ENCODE data around the gene SSBP3. TPM values are rescaled to one million over a fixed set of nuclear protein-coding genes. Genes with fewer than 3 reads are reported as not detected.

SSBP3 gene
- total and polyA plus RNA-seq, 9 of the 15 experiments (the other 6 are each of a cell fraction or from before 2014, with no cell fraction given): 8.7 to 108 (median 33.8) TPM

DNA sequence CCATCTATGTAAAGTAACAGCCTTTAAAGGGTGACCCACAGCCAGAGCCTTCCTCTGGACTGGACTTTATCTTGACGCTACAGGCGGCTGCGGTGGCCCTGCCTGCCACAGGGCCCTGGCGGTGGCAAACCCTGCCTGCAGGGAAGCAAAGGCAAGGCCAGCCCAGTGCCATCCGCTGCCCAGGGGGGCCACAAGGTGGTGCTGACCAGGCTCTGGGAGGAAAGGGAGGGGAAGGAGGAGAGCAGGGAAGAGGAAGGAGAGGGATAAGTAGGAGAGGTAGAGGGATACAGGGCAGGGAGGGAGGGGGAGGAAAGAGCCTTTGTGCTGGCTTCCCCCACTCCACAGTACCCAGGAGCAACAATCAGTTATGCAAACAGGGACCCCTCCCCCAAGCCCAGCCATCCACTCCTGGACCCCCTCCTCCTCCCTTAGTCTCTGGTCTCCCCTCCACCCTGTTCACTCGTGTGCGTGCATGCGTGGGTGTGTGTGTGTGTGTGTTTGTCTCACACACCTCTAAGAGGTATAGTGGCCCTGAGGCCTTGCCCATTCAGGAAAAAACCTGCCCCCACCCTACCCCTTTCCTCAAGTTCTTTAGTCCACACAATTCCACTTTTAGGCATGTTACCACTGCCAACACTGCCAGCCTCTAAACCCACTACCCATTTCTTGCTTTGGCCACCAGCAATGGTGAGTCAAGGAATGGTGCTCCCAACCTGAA, 30.3 kb downstream of the SSBP3 start (continued):
- TF ChIP-seq RAD21 (CRISPR knock-in tag; conservative IDR thresholded peaks at IDR 0.05 in 1 of 2, IDR thresholded peaks at IDR 0.05 in 1 of 2): peak in 1 of 2 experiments; percentile 41; a peak in 3 of 4 replicates
- TF ChIP-seq PRMT5 (CRISPR knock-in tag; IDR thresholded peaks at IDR 0.05): no peak
- TF ChIP-seq SMARCE1 (IDR thresholded peaks at IDR 0.05): peak; percentile 77
- TF ChIP-seq BRF1 (IDR thresholded peaks at IDR 0.05; ENCODE audit: borderline replicate concordance, extremely low read depth, insufficient read length): no peak
- TF ChIP-seq, protein P1, sequence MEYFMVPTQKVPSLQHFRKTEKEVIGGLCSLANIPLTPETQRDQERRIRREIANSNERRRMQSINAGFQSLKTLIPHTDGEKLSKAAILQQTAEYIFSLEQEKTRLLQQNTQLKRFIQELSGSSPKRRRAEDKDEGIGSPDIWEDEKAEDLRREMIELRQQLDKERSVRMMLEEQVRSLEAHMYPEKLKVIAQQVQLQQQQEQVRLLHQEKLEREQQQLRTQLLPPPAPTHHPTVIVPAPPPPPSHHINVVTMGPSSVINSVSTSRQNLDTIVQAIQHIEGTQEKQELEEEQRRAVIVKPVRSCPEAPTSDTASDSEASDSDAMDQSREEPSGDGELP (CRISPR knock-in tag; IDR thresholded peaks at IDR 0.05; ENCODE audit: borderline replicate concordance): peak; percentile 49; the same call in 1 of the 2 replicates
- no peak for TF ChIP-seq ZKSCAN3 (CRISPR knock-in tag; IDR thresholded peaks at IDR 0.05)
- TF ChIP-seq, protein P2, sequence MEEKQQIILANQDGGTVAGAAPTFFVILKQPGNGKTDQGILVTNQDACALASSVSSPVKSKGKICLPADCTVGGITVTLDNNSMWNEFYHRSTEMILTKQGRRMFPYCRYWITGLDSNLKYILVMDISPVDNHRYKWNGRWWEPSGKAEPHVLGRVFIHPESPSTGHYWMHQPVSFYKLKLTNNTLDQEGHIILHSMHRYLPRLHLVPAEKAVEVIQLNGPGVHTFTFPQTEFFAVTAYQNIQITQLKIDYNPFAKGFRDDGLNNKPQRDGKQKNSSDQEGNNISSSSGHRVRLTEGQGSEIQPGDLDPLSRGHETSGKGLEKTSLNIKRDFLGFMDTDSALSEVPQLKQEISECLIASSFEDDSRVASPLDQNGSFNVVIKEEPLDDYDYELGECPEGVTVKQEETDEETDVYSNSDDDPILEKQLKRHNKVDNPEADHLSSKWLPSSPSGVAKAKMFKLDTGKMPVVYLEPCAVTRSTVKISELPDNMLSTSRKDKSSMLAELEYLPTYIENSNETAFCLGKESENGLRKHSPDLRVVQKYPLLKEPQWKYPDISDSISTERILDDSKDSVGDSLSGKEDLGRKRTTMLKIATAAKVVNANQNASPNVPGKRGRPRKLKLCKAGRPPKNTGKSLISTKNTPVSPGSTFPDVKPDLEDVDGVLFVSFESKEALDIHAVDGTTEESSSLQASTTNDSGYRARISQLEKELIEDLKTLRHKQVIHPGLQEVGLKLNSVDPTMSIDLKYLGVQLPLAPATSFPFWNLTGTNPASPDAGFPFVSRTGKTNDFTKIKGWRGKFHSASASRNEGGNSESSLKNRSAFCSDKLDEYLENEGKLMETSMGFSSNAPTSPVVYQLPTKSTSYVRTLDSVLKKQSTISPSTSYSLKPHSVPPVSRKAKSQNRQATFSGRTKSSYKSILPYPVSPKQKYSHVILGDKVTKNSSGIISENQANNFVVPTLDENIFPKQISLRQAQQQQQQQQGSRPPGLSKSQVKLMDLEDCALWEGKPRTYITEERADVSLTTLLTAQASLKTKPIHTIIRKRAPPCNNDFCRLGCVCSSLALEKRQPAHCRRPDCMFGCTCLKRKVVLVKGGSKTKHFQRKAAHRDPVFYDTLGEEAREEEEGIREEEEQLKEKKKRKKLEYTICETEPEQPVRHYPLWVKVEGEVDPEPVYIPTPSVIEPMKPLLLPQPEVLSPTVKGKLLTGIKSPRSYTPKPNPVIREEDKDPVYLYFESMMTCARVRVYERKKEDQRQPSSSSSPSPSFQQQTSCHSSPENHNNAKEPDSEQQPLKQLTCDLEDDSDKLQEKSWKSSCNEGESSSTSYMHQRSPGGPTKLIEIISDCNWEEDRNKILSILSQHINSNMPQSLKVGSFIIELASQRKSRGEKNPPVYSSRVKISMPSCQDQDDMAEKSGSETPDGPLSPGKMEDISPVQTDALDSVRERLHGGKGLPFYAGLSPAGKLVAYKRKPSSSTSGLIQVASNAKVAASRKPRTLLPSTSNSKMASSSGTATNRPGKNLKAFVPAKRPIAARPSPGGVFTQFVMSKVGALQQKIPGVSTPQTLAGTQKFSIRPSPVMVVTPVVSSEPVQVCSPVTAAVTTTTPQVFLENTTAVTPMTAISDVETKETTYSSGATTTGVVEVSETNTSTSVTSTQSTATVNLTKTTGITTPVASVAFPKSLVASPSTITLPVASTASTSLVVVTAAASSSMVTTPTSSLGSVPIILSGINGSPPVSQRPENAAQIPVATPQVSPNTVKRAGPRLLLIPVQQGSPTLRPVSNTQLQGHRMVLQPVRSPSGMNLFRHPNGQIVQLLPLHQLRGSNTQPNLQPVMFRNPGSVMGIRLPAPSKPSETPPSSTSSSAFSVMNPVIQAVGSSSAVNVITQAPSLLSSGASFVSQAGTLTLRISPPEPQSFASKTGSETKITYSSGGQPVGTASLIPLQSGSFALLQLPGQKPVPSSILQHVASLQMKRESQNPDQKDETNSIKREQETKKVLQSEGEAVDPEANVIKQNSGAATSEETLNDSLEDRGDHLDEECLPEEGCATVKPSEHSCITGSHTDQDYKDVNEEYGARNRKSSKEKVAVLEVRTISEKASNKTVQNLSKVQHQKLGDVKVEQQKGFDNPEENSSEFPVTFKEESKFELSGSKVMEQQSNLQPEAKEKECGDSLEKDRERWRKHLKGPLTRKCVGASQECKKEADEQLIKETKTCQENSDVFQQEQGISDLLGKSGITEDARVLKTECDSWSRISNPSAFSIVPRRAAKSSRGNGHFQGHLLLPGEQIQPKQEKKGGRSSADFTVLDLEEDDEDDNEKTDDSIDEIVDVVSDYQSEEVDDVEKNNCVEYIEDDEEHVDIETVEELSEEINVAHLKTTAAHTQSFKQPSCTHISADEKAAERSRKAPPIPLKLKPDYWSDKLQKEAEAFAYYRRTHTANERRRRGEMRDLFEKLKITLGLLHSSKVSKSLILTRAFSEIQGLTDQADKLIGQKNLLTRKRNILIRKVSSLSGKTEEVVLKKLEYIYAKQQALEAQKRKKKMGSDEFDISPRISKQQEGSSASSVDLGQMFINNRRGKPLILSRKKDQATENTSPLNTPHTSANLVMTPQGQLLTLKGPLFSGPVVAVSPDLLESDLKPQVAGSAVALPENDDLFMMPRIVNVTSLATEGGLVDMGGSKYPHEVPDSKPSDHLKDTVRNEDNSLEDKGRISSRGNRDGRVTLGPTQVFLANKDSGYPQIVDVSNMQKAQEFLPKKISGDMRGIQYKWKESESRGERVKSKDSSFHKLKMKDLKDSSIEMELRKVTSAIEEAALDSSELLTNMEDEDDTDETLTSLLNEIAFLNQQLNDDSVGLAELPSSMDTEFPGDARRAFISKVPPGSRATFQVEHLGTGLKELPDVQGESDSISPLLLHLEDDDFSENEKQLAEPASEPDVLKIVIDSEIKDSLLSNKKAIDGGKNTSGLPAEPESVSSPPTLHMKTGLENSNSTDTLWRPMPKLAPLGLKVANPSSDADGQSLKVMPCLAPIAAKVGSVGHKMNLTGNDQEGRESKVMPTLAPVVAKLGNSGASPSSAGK (IDR thresholded peaks at IDR 0.05): no peak
- TF ChIP-seq, protein P3, sequence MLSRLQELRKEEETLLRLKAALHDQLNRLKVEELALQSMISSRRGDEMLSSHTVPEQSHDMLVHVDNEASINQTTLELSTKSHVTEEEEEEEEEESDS (CRISPR knock-in tag; IDR thresholded peaks at IDR 0.05): no peak
- no peak for TF ChIP-seq KLF13 (tag; IDR thresholded peaks at IDR 0.05; ENCODE audit: borderline replicate concordance, low read depth)
- TF ChIP-seq ZNF695 (CRISPR knock-in tag; IDR thresholded peaks at IDR 0.05): 0 out of 2 replicates have a peak, but pooled peaks have one; percentile 47
- peak; percentile 94; the same call in 1 of the 2 replicates for TF ChIP-seq HDGF (IDR thresholded peaks at IDR 0.05)
- no peak for TF ChIP-seq BRCA1 (IDR thresholded peaks at IDR 0.05)
- no peak for TF ChIP-seq BRCA1 (CRISPR knock-in tag; IDR thresholded peaks at IDR 0.05)
- TF ChIP-seq HCFC1 (IDR thresholded peaks at IDR 0.05; ENCODE audit: low read depth, low read length): no peak
- no peak for TF ChIP-seq ZC3H4 (CRISPR knock-in tag; IDR thresholded peaks at IDR 0.05; ENCODE audit: borderline replicate concordance)
- no peak for TF ChIP-seq EWSR1 (IDR thresholded peaks at IDR 0.05; ENCODE audit: borderline replicate concordance, low read depth, partially characterized antibody)
